ENCODE data around the gene CDC42EP2. TPM values are rescaled to one million over a fixed set of nuclear protein-coding genes. Genes with fewer than 3 reads are reported as not detected.

The CDC42EP2 gene
- total and polyA plus RNA-seq, 12 donors = 1.0 to 18.3 (median 4.9) TPM

- intact Hi-C loops (cut with DNase I) = no loop called here
- Histone ChIP-seq H3K27me3 (no peaks in the 10 kb centered on the region), H3K4me3 (no peak overlapping the region), H3K4me1 (replicated peaks in 1 of 2) (peaks cover 9 to 34% of the 10 kb centered on the region in 2 donors), H3K36me3 (replicated peaks in 1 of 2) (no peaks in the 10 kb centered on the region), H3K27ac (no peak overlapping the region), H3K9me3 (replicated peaks in 1 of 3) (no peaks in the 10 kb centered on the region)
- peak in 4 of 7 donors; percentile 41 to 55 (median 46) for DNase-seq
- TF ChIP-seq CTCF (IDR thresholded peaks at IDR 0.05) = no peak
- 59 to 83% (median 71%) methylated on average over 2 to 10 of the region's 10 CpGs for WGBS, 4 donors
Observed at GRCh38 chr11:65310215-65310614, 4.5 kb upstream of the CDC42EP2 start.

GRCh38 chr11:65310736-65311135 is 3.9 kb upstream of the CDC42EP2 start:
- no peaks in the 10 kb centered on the region for H3K27me3 ChIP-seq
- no peaks in the 10 kb centered on the region for H3K36me3 ChIP-seq (replicated peaks in 1 of 2)
- no peak for DNase-seq
- H3K4me1 ChIP-seq (replicated peaks in 1 of 2) = peaks cover 13 to 39% of the 10 kb centered on the region in 2 donors
- H3K4me3 ChIP-seq = no peak overlapping the region
- WGBS, 4 donors = 53 to 92% (median 56%) methylated on average over 2 to 6 of the region's 6 CpGs
- intact Hi-C loops (cut with DNase I) = no loop called here
- no peak for TF ChIP-seq CTCF (IDR thresholded peaks at IDR 0.05)
- TF ChIP-seq POLR2A (IDR thresholded peaks at IDR 0.05) = no peak
- H3K9me3 ChIP-seq (replicated peaks in 1 of 3) = no peaks in the 10 kb centered on the region
- peak overlapping the region in 1 of 5 donors; percentile 25 for H3K27ac ChIP-seq

- Histone ChIP-seq H3K36me3 (replicated peaks in 1 of 2) (no peaks in the 10 kb centered on the region), H3K4me3 (no peak overlapping the region), H3K27me3 (no peaks in the 10 kb centered on the region), H3K4me1 (replicated peaks in 1 of 2) (peaks cover 13 to 42% of the 10 kb centered on the region in 2 donors), H3K27ac (peak overlapping the region in 1 of 5 donors; percentile 25), H3K9me3 (replicated peaks in 1 of 3) (no peaks in the 10 kb centered on the region)
- DNase-seq = peak in 1 of 7 donors; percentile 41
- 71 to 74% (median 73%) methylated on average over 3 to 5 of the region's 5 CpGs for WGBS, 4 donors
- intact Hi-C loops (cut with DNase I) = no loop called here
- TF ChIP-seq CTCF (IDR thresholded peaks at IDR 0.05) (no peak), POLR2A (IDR thresholded peaks at IDR 0.05) (no peak)
Observed at GRCh38 chr11:65311170-65311678, 3.4 kb upstream of the CDC42EP2 start.

- intact Hi-C loops (cut with DNase I) = loop anchor here (2.0 kb wide), 2 partner anchors 37 to 39 kb away; no protein-coding TSS in a partner anchor
- Histone ChIP-seq H3K27ac (peak overlapping the region in 4 of 5 donors; percentile 27 to 93 (median 75)), H3K4me3 (peak overlapping the region in 3 of 4 donors; percentile 57 to 78 (median 77)), H3K4me1 (replicated peaks in 1 of 2) (peaks cover 13 to 20% of the 10 kb centered on the region in 2 donors), H3K36me3 (replicated peaks in 1 of 2) (no peaks in the 10 kb centered on the region), H3K9me3 (replicated peaks in 1 of 3) (no peaks in the 10 kb centered on the region), H3K27me3 (no peaks in the 10 kb centered on the region)
- WGBS, 4 donors = 0 to 2% (median 0%) methylated on average over 10 to 59 of the region's 59 CpGs
- TF ChIP-seq CTCF (IDR thresholded peaks at IDR 0.05) = peak; percentile 82 to 94 (median 93)
- no peak for TF ChIP-seq POLR2A (IDR thresholded peaks at IDR 0.05)
- DNase-seq = peak; percentile 56 to 81 (median 77)
Observed at GRCh38 chr11:65315204-65315865, 669 bp downstream of the CDC42EP2 start.
